Right renal pelvis (tissue), 4 donors: ENCODE results near the gene PRXL2A. TPM values are rescaled to one million over a fixed set of nuclear protein-coding genes. Genes with fewer than 3 reads are reported as not detected.
"Not testable (repeated sequence)": the region's sequence is repeated elsewhere in the genome, so short reads cannot be mapped to it uniquely, and the experiment has no call there.

Experiments used
- DNase-seq, 4 donors: peaks; one replicate each; pipeline ENCODE4 v3.0.0-alpha.2; 2013; ENCODE audit warnings: low read depth in 4 of 4, low spot score in 3 of 4, missing footprints in 1 of 4
- polyA plus RNA-seq, 4 donors: library from polyadenylated mRNA; unstranded; fragments of 120-200 nt; gene quantifications; one replicate each; pipeline ENCODE4 v1.2.1, GENCODE V29; 2013; ENCODE audit not compliant: insufficient read length in 4 of 4

PRXL2A gene
- polyA plus RNA-seq, 4 donors = 104 to 142 (median 121) TPM

GRCh38 chr10:80410578-80411145 lies 2.3 kb downstream of the PRXL2A start:
- DNase-seq = no peak

- DNase-seq = no peak
These were observed 2.9 kb downstream of the PRXL2A start for GRCh38 chr10:80411267-80411668.

- no peak for DNase-seq
These were observed 3.4 kb downstream of the PRXL2A start for GRCh38 chr10:80411681-80412220.

GRCh38 chr10:80412486-80412885 lies 4.1 kb downstream of the PRXL2A start:
- no peak for DNase-seq

DNA sequence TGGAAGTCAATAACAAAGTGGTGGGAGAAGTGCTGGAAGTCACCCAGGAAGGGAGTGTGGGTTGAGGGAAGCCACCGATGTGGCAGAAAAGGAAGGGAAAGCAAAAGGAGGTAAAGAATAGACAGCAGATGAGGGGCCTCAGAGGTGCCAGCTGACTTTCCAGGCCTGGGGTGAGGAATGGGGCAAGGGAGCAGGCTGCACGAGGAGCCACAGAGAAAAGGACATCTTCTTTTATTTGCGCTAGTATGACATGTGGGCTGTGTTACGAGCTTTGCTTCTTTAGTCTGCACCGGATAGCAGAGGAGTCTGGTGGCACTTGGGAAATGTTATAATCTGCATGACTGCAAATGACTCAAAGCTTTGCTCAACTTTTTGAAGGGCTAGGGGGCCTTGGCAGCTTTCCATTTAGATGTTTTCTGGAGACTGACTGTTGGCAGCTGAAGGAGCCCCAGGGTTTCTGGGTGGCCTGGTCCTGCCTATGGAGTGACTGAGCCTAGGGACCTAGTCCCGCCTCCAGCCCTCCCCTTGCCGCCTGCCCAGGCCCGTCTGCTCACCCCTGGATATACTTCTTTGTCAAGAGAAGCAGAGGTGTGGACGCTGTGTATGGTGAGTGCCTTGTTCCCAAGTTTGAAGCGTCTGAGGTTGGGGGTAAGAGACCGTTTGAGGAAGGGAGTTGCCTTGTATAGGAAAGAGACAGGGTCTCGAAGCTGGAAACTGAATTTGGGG lies 5.1 kb downstream of the PRXL2A start:
- DNase-seq = no peak

DNA sequence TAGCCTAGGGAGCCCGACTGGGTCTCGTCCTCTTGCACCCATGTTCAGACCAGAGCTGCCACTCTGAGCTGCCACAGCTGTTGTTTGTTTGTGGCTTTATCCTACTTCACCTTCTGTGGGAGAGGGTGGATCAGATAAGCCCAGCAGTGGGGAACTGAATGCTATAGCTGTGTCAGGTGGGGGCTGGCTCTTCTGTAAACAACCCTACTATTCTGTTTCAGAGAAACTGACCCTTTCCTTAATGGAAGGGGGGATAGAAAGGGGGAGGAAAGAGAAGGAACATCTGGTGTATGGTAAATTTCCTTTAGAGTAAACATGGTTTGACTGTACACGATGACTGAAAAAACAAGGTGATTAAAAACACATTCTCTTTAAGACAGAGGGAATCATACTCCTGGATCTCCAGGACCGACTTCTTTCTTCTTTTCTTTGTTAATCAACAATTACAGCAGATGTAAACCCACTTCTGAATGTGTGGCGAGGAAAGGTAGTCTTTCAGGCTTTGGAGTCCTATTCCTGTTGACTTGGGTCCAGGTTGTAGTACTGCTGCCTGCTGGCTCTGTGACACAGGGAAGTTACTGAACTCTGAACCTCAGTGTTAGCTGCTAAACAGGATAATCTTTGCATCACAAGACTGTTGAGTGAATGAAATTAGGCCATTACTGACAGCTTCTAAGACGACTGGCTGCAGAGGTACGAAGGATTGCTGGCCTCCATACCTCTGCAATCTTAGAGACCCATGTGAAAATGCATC lies 6.0 kb downstream of the PRXL2A start:
- DNase-seq = peak in 3 of 4 donors; percentile 34 to 77 (median 54)

- DNase-seq = no peak
These were observed 7.6 kb downstream of the PRXL2A start for GRCh38 chr10:80415734-80416478.

GRCh38 chr10:80416479-80417098 lies 8.2 kb downstream of the PRXL2A start:
- peak in 2 of 4 donors; percentile 72 to 77 for DNase-seq

DNA sequence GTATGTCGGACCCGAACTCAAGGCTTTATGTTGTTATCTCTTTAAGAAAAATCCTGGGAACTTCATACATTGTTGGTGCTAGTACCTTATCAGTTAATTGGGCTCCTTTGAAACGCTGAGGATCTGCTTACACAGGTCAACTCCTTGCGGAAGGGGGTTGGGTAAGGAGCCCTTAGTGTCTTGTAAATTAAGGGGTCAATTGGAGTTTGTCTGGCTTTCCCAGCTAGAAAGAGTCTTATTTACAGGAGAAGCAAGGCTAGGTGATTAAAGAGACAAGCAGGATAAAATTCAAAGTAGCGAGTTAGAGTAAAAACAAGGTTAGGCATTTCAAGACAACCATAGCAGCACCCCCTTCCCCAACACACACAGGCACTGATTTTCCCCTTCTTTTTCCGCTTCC lies 8.9 kb downstream of the PRXL2A start:
- not testable (repeated sequence) for DNase-seq

DNA sequence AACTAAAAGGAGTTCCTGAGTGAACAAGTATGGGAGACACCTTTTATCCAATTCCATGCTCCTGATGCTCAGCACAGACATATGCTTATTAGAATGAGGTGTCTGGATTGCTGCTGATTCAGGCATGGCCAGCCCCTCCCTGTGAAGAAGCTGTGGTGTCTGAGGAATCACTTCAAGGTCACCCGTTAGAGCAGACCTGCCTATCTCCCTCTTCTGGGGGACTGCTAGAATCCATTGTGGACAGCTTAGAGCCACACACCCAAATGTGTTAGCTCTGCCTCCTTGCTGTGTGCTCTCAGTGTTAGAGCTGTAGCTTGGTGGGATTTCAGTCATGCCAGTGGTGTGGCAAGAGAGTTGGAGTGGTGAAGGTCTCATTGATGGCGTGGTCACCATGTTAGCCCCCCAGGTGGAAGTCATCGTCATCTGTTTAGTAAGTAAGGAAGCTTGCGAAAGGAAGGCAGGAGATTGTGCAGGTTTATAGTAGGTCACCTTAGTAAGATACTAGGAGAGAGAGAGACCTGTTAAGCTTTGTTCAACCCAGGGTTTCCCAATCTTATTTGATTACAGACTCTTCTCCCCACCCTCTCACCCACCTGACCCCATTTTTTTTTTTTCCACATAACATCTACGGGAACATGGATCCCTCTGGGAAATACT lies 12.8 kb downstream of the PRXL2A start:
- DNase-seq = no peak

DNA sequence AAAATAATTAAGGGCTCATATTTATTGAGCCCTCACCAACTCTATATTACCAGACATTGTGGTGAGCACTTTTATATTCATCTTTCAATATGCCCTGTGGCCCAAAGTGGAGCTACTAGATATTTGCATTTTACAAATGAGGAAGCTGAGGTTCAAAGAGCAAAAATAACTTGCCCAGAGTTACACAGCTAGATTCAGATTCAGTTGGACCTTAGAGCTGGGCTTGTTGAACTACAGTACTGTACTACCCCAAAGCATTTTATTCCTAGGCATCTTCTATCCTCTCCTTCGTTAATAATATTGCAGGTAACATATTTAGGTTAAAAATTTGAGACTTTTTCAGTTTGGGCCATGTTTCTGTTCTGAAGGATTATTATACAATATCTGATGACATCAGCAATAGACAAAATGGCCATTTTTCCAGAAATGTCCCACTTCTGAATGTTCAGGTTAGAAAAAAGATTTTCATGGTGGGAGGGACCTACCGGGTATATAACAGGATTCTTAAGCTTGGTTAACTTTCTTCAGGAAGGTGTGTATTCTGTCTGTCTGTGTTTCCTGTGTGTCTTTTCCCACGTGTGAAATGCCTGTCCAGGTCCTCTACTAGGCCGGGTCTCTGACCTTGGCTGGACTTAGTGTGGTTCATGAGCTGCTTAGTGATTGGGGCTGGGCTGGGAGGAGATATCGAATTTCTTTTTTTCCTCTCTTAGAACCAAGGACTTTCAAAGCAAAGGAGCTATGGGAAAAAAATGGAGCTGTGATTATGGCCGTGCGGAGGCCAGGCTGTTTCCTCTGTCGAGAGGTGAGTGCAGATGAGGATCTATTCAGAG lies 13.6 kb downstream of the PRXL2A start:
- no peak for DNase-seq

DNA sequence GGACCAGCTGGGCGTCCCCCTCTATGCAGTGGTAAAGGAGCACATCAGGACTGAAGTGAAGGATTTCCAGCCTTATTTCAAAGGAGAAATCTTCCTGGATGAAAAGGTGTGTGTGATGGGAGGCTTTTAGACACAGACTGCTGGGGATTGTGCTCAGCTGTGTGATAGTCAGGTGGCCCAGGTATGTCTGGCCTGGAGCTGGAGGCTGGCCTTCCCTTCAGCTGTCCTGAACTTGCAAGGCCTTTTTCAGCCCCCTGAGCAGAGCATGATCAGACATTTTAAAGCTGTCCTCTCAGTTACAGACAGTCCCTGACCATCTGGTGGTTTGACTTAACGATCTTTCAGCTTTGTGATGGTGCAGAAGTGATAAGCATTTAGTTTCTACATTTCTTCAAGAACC lies 17.6 kb downstream of the PRXL2A start:
- DNase-seq = no peak

DNA sequence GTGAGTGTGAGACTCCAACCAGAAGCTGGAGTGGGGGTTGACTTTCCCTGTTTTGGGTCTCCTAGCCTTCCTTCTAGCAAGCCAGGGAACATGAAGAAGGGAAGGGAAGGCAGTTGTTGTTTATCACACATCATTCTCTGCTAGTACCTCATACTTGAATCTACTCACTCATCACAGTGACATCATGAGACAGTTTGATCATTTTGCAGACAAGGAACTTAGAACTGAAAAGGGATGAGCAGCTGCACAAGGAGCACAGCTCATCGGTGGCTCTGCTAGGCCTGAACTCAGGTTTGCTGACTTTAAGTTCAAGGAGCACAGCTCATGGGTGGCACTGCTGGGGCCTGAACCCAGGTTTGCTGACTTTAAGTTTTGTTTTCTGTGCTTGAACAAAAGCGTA lies 19.2 kb downstream of the PRXL2A start:
- no peak for DNase-seq

DNA sequence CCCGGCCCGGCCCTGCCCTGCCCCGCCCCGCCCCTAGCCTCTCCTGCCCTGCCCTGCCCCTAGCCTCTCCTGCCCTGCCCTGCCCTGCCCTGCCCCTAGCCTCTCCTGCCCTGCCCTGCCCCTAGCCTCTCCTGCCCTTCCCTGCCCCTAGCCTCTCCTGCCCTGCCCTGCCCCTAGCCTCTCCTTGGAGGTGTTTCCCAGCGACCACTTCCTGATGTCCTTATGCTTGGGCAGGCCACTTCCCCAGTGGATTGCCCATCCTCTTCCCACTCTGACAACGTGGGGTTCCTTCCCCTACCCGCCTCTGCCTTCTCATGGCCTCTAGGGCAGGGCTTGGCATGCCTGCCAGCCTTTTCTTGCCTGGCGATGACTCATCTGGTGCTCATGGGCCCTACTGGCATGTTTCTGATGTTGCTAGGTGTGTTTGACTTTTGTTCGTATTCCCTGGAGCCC lies 21.2 kb downstream of the PRXL2A start:
- DNase-seq = no peak

GRCh38 chr10:80433134-80433533 lies 24.8 kb downstream of the PRXL2A start:
- no peak for DNase-seq

DNA sequence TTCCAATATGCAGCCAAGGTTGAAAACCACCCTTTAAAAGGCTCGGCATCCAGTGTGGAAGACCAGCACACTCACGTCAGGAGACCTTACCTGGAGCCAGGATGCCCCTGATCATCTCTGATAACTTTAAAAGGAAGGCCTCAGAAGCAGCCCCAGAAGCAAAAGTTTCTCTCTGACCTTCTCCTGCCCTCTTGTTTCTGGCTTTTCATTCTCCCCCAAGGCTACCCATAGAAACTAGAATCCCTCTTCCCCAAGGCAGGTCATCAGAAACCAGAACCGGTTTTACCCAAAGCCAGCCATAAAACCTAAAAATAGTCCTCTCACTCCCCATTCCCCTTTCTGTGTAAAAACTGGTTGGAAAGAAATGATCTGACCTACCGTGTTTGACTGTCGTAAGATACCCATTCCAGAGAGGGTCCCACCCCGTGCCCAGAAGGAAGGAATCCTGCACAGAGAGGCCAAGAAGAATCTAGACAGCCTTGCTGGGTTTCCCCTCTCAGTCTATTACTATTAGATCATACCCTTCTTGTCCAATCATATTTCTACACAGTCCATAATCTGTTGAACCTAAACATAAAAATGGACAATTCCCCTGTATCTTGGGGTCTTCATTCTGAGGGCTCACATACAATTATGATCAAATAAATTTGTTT lies 28.2 kb downstream of the PRXL2A start:
- no peak for DNase-seq

DNA sequence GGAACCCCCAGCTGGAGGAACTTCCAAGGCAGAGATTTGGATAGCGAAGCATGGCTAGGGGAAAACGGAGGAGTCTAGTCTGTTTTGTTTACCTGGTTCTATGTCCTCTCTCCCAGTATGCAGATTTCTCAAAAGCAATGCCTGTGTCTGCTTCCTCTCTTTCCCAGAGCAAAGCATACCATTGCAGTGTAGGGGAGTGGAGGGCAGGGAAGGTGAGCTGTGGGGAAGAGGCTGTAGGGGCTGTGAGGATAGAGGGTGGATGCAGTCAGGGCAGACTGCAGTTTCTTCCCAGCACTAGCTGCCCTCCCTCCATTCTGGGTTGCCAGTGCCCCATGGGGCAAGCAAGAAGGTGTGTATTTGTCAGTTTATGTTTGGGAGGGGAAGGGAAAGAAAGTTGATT lies 28.9 kb downstream of the PRXL2A start:
- DNase-seq = no peak

- DNase-seq = no peak
These were observed 33.5 kb downstream of the PRXL2A start for GRCh38 chr10:80441831-80442230.
